DND-41 (cell line): ENCODE measurements around the gene JAML.

Experiments
- CTCF ChIP-seq: IDR thresholded peaks from 2 replicates; pipeline ENCODE4 v1.5.1; 2012; ENCODE audit warnings: borderline replicate concordance, low read length, moderate library complexity, mild to moderate bottlenecking; ENCODE audit not compliant: poor library complexity, severe bottlenecking; ENCODE audit errors: extremely low read depth
- EZH2 ChIP-seq: IDR thresholded peaks from 3 replicates; pipeline ENCODE4 v1.6.1; 2012; ENCODE audit warnings: borderline replicate concordance, low read depth, mild to moderate bottlenecking, moderate library complexity, low read length, inconsistent platforms; ENCODE audit not compliant: severe bottlenecking

GRCh38 chr11:118164885-118165284 lies 59.9 kb downstream of the JAML start:
- TF ChIP-seq CTCF (no peak), EZH2 (no peak)
